HG02759 (cell line): ENCODE results near the gene B3GALT2.
"Not testable (repeated sequence)": the region's sequence is repeated elsewhere in the genome, so short reads cannot be mapped to it uniquely, and the experiment has no call there.

Experiments used
- ATAC-seq: cut with Tn5 transposase; IDR thresholded peaks from one replicate; pipeline ENCODE4 v1.9.1; 2021; ENCODE audit warnings: mild to moderate bottlenecking, moderate library complexity; ENCODE audit not compliant: unreplicated experiment

The B3GALT2 gene

DNA sequence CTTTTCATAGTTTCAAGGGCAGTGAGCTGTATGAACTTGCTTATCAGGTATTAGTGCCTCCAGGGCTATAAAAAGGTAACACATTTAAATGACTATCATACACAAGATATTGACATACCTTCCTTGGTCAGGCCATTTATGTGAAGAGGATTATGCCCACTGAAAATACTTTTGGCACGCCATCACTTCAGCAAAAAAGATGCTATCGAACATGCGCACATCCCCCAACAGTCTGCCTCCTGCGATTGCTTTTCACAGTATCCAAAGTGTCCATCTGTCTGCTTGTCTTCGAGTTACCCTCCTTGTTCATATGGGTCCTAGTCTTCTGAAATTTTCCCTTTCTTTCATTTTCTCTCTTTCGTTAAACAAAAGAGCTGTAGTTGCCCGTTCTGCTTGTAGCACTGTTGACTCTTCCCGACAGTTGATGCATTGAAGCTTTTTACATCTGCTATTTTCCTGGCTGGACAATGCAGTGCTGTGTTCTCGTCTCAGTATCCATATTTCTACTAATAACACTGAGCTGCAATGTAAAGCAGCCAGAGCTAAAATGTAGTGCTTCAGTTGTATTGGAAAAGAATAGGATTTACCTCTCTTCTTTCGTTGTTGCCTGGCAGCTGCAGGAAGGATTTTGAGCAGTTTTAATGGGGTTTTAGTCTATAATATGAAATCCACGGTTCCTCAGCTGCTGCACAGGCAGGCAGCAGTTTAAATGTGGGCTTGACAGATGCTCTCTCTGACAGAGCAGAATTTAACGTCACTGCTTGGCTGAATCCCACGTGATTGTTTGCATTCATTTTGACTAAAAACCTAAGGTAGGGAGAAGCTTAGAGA lies at the start of gene B3GALT2:
Gene B3GALT2, minus strand, starts transcription at position 713 of the 831 bp plus-strand sequence. CDS start 5,051 bp downstream, outside the sequence.
- no peak for ATAC-seq

DNA sequence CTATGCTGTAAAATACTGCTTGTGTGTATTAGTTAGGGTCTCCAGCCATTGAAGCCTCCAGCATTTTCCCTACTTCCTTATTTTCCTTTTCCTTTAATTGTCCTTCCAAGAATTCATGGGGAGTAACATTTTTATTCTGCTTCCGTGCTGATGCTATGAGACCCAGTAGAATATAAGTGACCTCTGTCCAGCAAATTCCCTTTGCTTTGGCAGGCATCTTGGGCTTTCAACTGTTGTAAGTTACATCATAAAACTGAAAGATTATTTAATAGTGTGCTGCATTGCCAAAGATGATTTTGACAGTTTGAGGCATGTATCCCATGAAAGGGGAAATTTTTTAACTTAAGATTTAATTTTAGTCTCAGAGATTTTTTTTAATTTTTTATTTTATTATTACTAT lies 48.1 kb upstream of the B3GALT2 start:
- no peak for ATAC-seq

GRCh38 chr1:193231146-193231545 lies 44.7 kb upstream of the B3GALT2 start:
- not testable (repeated sequence) for ATAC-seq

- ATAC-seq: no peak
Observed at GRCh38 chr1:193229136-193229535, 42.7 kb upstream of the B3GALT2 start.

- ATAC-seq: no peak
Observed at GRCh38 chr1:193222056-193222615, 35.7 kb upstream of the B3GALT2 start.

DNA sequence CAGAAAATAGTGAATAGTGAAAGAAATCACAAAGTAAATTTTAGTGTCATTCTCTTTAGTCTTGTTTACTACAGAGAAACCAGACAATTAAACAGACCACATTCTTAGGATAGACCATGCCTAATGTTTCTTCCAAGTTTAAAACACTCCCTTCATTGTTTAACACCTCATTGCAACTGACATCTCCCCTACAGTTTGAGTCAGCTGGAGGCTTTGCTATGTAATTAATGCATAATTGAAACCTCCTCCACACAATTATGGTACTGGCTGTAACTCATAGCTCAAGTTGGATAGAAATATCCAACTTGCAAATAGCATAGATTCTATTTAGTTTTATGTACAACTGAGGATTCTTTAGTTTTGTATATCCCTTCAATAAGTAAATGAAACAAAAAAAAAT lies 35.2 kb upstream of the B3GALT2 start:
- ATAC-seq: no peak

- ATAC-seq: no peak
Observed at GRCh38 chr1:193219391-193219790, 33.0 kb upstream of the B3GALT2 start.

DNA sequence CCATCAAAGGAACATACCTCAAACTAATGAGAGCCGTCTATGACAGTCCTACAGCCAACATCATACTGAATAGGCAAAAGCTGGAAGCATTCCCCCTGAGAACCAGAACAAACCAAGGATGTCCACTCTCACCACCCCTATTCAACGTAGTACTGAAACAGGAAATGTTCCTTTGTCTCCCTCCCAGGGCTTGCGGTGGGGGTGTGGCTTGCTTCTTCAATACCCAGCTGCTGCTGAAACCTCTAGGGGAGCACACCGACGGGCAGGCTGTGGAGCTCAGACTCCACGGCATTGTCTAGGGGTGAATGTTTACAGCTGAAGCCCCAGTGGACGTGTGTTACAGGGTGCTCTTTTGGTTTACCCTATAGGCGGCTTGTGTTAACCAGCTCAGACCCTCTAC lies 30.5 kb upstream of the B3GALT2 start:
- ATAC-seq: no peak

GRCh38 chr1:193213998-193214397 lies 27.6 kb upstream of the B3GALT2 start:
- ATAC-seq: no peak

DNA sequence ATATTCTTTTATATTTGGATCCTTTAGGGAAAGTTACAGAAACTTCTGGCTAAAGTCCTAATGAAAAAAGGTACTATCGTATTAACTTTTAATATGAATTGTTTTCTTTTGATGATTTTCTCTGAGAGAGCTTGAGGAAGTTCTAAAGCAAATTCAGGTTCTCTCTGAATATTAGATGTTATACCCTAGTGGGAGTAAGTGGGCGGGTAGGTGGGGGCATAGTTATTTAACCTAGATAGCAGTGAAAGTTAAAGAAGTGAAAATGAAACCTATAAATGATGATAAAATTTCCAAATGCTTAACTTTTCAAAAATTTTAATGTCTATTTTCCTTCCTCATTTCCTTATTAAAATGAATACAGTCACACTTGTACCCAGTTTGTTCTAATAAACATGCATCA lies 26.2 kb upstream of the B3GALT2 start:
- ATAC-seq: no peak

DNA sequence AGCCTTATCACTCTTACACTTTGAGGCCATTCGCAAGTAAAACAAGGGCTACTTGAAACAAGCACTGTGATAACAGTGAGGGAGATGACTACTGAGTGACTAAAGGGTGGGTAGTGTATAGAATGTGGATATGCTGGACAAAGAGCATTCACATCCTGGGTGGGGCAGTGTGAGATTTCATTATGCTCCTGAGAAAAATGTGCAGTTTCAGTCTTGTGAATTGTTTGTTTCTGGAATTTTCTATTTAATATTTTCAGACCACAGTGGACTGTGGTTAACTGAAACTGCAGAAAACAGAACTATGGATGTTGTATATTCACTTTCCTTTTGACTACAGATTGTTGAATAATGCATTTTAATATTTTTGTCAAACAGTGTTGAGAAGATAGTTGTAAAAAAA lies 25.1 kb upstream of the B3GALT2 start:
- ATAC-seq: peak; percentile 73

DNA sequence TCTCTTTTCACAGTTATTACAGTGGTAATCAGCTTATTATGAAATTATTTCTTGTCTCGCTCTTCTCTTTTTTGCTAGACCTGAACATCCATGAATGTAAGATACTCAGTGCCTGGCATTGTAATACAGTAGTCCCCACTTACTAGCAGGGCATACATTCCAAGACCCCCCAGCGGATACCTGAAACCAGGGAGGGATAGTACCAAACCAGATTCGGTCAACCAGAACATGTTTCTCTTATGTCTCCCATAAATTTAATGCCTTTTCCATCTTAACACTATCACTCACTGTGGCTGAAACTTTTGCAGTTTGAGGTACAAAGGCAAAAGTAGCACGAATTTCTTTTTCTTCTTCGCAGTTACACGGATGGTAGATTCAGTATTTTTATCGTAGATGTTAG lies 24.6 kb upstream of the B3GALT2 start:
- no peak for ATAC-seq

DNA sequence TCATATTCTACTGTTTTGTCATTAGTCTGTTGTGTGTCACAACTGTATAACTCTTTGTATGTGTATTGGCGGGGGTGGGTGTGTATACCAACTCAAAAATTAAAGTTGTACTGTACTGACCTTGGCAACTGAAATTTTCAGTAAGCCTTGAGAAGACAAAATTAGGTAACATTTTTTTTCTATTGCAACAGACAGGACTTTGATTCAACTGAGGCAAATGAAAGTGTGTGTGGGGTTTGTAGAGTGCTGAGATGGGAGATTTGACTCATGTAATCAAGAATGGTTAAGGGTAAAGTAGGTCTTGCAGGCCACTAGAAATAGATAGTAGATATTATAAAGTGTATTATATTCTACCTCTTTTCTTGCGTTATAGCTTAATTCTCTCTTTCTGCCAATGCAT lies 14.6 kb upstream of the B3GALT2 start:
- no peak for ATAC-seq

GRCh38 chr1:193199940-193200339 lies 13.5 kb upstream of the B3GALT2 start:
- no peak for ATAC-seq

DNA sequence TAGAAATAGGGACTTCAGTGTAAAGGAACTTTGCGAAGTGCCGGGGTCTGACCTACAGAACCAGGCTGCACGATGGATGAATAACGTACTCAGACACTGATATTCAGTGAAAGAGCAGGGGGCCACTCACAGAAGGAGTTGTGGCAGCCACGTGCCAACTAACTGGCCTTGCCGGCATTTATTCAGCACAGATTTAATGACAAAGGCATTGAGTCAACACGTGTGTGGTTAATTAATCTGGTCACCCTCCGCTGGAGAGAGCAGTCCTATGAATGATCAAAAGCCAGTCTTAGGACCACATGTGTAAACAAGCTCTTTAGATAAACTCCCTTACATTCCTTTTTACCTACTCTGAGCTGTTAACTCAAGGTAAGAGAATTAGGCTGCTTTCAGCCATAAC lies 6.2 kb upstream of the B3GALT2 start:
- ATAC-seq: no peak

- no peak for ATAC-seq
Observed at GRCh38 chr1:193190096-193190744, 3.8 kb upstream of the B3GALT2 start.

GRCh38 chr1:193189442-193190095 lies 3.2 kb upstream of the B3GALT2 start:
- no peak for ATAC-seq

GRCh38 chr1:193188915-193189314 lies 2.5 kb upstream of the B3GALT2 start:
- not testable (repeated sequence) for ATAC-seq

- no peak for ATAC-seq
Observed at GRCh38 chr1:193187114-193187513, 701 bp upstream of the B3GALT2 start.

DNA sequence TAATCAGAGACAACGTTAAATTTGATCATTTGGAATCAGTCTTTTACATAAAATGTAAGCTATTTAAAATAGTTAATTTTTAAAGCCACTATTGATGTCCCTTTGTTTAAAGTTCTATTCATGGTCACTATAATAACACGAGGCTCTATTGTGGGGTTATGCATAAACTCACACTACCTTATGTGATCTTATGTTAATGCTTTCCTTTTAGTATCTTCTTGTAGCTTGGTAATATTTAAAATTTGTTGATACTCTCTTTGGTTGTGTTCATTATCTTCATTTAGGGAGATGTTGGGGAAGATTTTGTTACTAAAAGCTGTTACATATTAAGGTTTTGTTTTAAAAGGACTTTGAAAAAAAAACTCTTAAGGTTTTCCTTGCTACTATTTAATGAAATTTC lies 1.2 kb downstream of the B3GALT2 start:
- no peak for ATAC-seq

DNA sequence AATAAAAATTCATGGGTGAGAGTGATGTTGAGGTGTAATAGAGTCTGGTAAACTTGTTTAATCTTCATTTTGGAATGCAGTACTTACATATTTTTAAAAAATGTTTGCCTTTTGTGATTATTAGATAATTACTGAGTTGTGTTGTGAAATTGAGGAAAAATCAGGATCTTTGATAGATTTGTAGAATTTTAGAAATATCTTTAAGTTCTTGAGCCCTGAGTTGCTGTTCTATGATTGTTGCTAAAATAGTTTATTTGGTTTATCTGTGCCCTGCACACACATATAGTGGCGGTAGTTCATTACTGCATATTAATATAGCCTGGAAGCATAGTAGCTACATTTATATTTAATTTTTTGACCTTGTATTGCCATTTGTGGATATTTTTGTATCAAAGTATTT lies 1.6 kb downstream of the B3GALT2 start:
- no peak for ATAC-seq
